Measurements from ENCODE around the gene VBP1.
"Not testable (repeated sequence)": the region's sequence is repeated elsewhere in the genome, so short reads cannot be mapped to it uniquely, and the experiment has no call there.

The VBP1 gene

DNA sequence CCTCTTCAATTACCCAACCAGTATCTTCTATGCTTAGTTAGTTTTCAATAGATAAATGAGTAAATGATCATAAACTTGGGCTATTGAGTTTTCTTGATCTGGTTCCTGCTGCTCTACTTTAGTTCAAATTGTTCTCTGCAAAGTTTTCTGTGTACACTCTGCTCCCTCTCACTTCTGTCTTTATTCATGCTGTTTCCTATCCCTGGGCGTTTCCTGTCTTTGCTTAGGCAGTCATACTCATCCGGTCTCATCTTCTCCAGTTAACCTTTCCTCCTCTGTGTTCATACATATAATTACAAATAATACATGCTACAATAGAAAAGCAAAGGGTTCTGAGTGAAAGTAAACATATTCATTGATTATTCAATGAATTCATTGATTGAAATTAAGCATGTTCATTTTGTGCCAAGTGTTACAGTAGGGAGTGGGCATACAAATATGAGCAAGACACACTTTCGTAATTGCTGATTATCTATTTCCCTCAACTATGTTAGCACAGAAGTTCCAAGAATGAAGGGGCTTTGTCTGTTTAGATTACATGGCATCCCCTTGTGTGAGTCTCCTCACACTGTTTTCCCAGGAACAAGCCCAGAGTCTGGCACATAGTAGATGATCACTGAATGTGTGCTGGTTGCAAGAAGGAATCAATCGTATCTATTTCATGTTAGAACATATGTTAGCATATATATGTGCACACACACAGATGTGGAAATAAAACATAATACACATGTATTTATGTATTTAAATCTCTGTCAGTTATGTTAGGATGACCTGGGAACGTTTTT, 46.9 kb downstream of the VBP1 start:
- no peak for TF ChIP-seq Cebpa-rat (IDR thresholded peaks at IDR 0.05)
- peak overlapping the region; percentile 80 for H3K9ac ChIP-seq
- no peaks in the 10 kb centered on the region for H3K4me1 ChIP-seq
- H3K27ac ChIP-seq = peak overlapping the region; percentile 72; the same call in 1 of the 2 replicates
- H3K4me3 ChIP-seq = peak overlapping the region; percentile 77
- H3K27me3 ChIP-seq = peaks cover 10% of the 10 kb centered on the region; the same call in 1 of the 2 replicates
- peak overlapping the region; percentile 69 for H3K4me2 ChIP-seq
- H4K20me1 ChIP-seq = no peaks in the 10 kb centered on the region
- no peaks in the 10 kb centered on the region for H3K9me3 ChIP-seq
- peaks cover 11% of the 10 kb centered on the region; the same call in 1 of the 2 replicates for H3K36me3 ChIP-seq

DNA sequence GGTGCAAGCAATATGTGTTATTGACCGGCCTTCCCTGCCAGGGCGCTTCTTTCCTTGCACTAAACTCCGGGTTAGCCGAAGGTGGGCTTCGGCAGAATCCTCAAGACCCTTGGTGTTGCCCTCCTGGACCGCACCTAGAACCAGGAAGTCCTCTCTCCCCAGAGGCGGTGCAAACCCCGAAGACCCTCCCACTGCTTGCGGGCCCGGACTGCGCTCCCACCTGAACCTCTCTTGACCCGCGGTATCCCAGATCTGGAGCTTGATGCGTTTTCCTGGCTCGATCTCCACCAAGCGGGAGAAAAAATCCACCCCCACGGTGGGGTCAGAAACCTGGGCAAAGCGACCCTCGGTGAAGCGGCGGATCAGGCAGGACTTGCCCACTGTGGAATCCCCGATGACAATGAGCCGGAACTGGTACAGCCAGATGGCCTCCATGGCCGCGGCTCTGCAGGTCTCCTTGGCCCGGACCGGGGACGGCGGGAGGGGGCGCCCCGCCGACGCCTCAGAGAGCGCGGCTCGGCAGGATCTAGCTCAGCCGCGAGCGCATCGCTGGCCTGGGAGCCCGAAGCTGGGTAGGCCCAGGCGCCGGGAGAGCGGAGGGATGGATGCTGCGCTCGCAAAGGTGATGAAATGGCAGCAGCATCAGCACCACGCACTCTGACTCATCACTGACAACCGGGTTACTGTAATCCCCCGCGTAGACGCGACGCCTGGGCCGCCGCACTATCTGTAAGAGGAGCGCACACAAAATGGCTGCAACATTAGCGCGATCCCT, 47.8 kb downstream of the VBP1 start, which contains the start of gene RAB39B:
TSS of gene RAB39B (minus strand) at position 638 of the 775 bp plus-strand sequence. CDS start at position 435, 203 bp downstream.
- peak within 1 kb of the TSS; percentile 72 for H3K27ac ChIP-seq
- peaks cover 11% of the 10 kb centered on the region; the same call in 1 of the 2 replicates for H3K36me3 ChIP-seq
- 0 out of 2 replicates have a peak, but pooled peaks cover 8% of the 10 kb centered on the region for H3K27me3 ChIP-seq
- peak within 1 kb of the TSS; percentile 77 for H3K4me3 ChIP-seq
- no peaks in the 10 kb centered on the region for H3K4me1 ChIP-seq
- H3K9me3 ChIP-seq = no peaks in the 10 kb centered on the region
- no peaks in the 10 kb centered on the region for H4K20me1 ChIP-seq
- H3K4me2 ChIP-seq = peak within 1 kb of the TSS; percentile 69
- TF ChIP-seq Cebpa-rat (IDR thresholded peaks at IDR 0.05) = no peak; the same call in 1 of the 2 replicates
- H3K9ac ChIP-seq = peak within 1 kb of the TSS; percentile 80

DNA sequence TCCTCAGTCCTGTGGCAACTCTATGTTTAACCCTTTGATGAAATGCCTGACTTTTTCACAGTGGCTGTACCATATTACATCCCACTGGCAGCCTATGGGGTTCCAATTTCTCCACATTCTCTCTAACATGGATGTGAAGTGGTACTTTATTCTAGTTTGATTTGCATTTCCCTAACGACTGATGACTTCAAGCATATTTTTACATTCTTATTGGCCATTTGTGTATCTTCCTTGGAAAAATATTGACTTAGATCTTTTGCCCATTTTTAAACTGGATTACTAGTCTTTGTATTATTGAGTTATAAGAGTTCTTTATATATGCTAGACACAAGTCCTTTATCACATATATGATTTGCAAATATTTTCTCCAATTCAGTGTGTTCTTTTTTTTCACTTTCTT, 50.2 kb downstream of the VBP1 start:
- Histone ChIP-seq H3K9me3 (peaks cover 7% of the 10 kb centered on the region; the same call in 1 of the 2 replicates), H3K9ac (no peak overlapping the region), H3K4me2 (no peak overlapping the region), H3K27me3 (no peaks in the 10 kb centered on the region), H3K4me3 (no peak overlapping the region), H3K27ac (no peak overlapping the region), H4K20me1 (no peaks in the 10 kb centered on the region), H3K4me1 (no peaks in the 10 kb centered on the region), H3K36me3 (no peaks in the 10 kb centered on the region)
- no peak for TF ChIP-seq Cebpa-rat (IDR thresholded peaks at IDR 0.05)

DNA sequence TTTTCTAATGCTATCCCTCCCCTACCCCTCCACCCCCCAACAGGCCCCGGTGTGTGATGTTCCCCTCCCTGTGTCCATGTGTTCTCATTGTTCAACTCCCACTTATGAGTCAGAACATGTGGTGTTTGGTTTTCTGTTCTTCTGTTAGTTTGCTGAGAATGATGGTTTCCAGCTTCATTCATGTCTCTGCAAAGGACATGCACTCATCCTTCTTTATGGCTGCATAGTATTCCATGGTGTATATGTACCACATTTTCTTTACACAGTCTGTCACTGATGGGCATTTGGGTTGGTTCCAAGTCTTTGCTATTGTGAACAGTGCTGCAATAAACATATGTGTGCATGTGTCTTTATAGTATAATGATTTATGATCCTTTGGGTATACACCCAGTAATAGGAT, 51.7 kb downstream of the VBP1 start:
- not testable (repeated sequence) for H3K4me3 ChIP-seq, H3K4me2 ChIP-seq, H3K9ac ChIP-seq, H3K36me3 ChIP-seq, H3K27ac ChIP-seq, H3K27me3 ChIP-seq, H4K20me1 ChIP-seq, H3K4me1 ChIP-seq
- peaks cover 12% of the 10 kb centered on the region; the same call in 1 of the 2 replicates for H3K9me3 ChIP-seq

DNA sequence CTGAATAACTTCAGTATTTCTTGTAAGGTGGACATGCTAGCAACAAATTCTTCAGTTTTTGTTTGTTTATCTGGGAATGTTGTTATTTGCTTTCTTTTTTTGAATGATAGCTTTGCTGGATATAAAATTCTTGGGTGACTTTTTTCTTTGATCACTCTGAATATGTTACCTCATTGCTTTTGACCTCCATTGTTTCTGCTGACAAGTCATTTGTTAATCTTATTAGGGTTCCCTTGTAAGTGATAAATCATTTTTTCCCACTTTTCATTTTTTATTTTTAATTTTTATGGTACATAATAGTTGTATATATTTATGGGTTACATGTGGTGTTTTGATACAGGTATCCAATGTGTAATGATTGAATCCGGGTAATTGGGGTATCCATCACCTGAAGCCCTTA, 54.7 kb downstream of the VBP1 start:
- TF ChIP-seq Cebpa-rat (IDR thresholded peaks at IDR 0.05) = no peak
- Histone ChIP-seq H3K9me3 (peaks cover 12% of the 10 kb centered on the region; the same call in 1 of the 2 replicates), H3K36me3 (no peaks in the 10 kb centered on the region), H3K27me3 (0 out of 2 replicates have a peak, but pooled peaks cover 4% of the 10 kb centered on the region), H3K4me3 (no peak overlapping the region), H3K4me1 (no peaks in the 10 kb centered on the region), H4K20me1 (no peaks in the 10 kb centered on the region), H3K27ac (no peak overlapping the region), H3K9ac (no peak overlapping the region), H3K4me2 (no peak overlapping the region)

DNA sequence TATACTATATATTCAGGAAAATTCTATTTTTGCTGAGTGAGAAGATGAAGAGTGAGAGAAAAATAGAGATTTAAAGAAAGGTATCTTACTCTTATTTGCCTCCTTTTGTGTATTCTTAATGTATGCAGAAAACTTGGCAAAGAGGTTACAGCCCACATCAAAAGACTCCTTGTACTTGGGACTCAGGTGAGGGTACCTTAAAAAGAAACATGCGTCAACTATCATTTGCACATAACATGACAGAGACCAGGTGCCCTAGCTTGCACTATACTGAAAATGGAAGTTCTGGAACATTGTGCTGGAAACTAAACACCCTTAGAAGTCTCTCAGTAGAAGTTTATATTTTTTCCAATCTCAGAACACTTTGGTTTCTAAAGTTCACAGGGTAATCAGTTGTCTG, 63.6 kb downstream of the VBP1 start:
- H3K9me3 ChIP-seq = no peaks in the 10 kb centered on the region
- no peak for TF ChIP-seq Cebpa-rat (IDR thresholded peaks at IDR 0.05)
- H3K27ac ChIP-seq = no peak overlapping the region
- H3K27me3 ChIP-seq = peaks cover 39% of the 10 kb centered on the region
- H3K9ac ChIP-seq = no peak overlapping the region
- H3K4me2 ChIP-seq = no peak overlapping the region
- no peaks in the 10 kb centered on the region for H4K20me1 ChIP-seq
- H3K4me1 ChIP-seq = no peaks in the 10 kb centered on the region
- no peak overlapping the region for H3K4me3 ChIP-seq
- H3K36me3 ChIP-seq = no peaks in the 10 kb centered on the region
